Erythroblast (primary cell): ENCODE results near the gene CAV1.

Experiments
- GATA1 ChIP-seq: IDR thresholded peaks from 2 replicates; pipeline ENCODE4 v1.6.1; 2011; ENCODE audit warnings: low read depth, mild to moderate bottlenecking, control low read depth, low read length, moderate library complexity
- POLR2A ChIP-seq: IDR thresholded peaks from 2 replicates; pipeline ENCODE4 v1.6.1; 2011; ENCODE audit warnings: mild to moderate bottlenecking, low read length

DNA sequence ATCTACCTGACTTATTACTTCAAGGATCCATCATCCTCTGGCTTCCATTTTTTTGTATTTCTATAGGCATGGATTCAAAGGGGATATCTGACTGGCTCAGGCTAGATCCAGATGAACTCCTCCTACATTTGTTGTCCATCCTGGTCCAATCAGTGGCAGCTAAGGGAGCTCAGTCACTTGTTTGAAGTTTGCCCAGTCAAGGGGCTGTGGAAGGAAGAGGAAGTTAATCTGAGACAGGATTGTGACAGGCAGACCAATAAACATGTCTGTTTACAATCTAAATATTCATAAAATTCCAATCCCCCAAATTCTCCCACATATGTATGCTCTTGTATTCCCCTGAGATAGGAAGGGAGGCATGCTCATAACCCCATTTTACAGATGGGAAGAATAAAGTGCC lies 48.7 kb downstream of the CAV1 start:
- TF ChIP-seq GATA1 (no peak), POLR2A (no peak)
